DND-41 (cell line): ENCODE measurements around the gene OR1K1.
A peak's percentile ranks its signal among the peaks of the same experiment; 100 is the strongest.
"Not testable (repeated sequence)": the region's sequence is repeated elsewhere in the genome, so short reads cannot be mapped to it uniquely, and the experiment has no call there.

ENCODE experiments used
- ATAC-seq: fragments of 200-7000 bp; cut with Tn5 transposase; 3 replicates; pipeline ENCODE4 v1.9.1; 2021; ENCODE audit warnings: low read depth; ENCODE audit not compliant: insufficient read depth
- DNase-seq: peaks from one replicate; pipeline ENCODE4 v3.0.0-alpha.2; 2020
- H2AFZ ChIP-seq: 2 replicates; pipeline ENCODE4 v1.6.0; 2012; ENCODE audit warnings: low read depth, low read length
- H3K27ac ChIP-seq: 2 replicates; pipeline ENCODE4 v1.5.1; 2012; ENCODE audit warnings: low read length, inconsistent platforms
- H3K27me3 ChIP-seq: fragments of 200-600 bp; sonication (generic); 2 replicates; pipeline ENCODE4 v1.6.0; 2012; ENCODE audit warnings: low read length, mild to moderate bottlenecking, inconsistent platforms; ENCODE audit not compliant: insufficient read depth, poor library complexity
- H3K36me3 ChIP-seq: 2 replicates; pipeline ENCODE4 v1.5.1; 2012; ENCODE audit warnings: low read length, inconsistent platforms; ENCODE audit not compliant: insufficient read depth
- H3K4me1 ChIP-seq: 2 replicates; pipeline ENCODE4 v1.5.1; 2012; ENCODE audit warnings: mild to moderate bottlenecking, low read length; ENCODE audit not compliant: insufficient read depth
- H3K4me2 ChIP-seq: 2 replicates; pipeline ENCODE4 v1.6.0; 2012; ENCODE audit warnings: mild to moderate bottlenecking, moderate library complexity, low read length, inconsistent platforms; ENCODE audit not compliant: insufficient read depth
- H3K4me3 ChIP-seq, 2 experiments: fragments of 200-600 bp in 1 of 2; shearing (Covaris generic) in 1 of 2; 2 replicates each; pipeline ENCODE4 v1.5.1; 2012 to 2016; ENCODE audit warnings: inconsistent platforms in 2 of 2, low read length in 2 of 2, mild to moderate bottlenecking in 2 of 2, low read depth in 1 of 2, moderate library complexity in 1 of 2
- H3K79me2 ChIP-seq: 2 replicates; pipeline ENCODE4 v1.6.0; 2012; ENCODE audit warnings: low read length, inconsistent platforms; ENCODE audit not compliant: insufficient read depth
- H3K9ac ChIP-seq: 2 replicates; pipeline ENCODE4 v1.6.0; 2012; ENCODE audit warnings: low read depth, mild to moderate bottlenecking, inconsistent platforms, low read length, moderate library complexity
- H3K9me3 ChIP-seq: 2 replicates; pipeline ENCODE4 v1.5.1; 2012; ENCODE audit warnings: low read length, moderate library complexity, mild to moderate bottlenecking, inconsistent platforms; ENCODE audit not compliant: insufficient read depth, severe bottlenecking
- H4K20me1 ChIP-seq: 2 replicates; pipeline ENCODE4 v1.6.0; 2012; ENCODE audit warnings: low read length; ENCODE audit not compliant: insufficient read depth
- EZH2 ChIP-seq: IDR thresholded peaks from 3 replicates; pipeline ENCODE4 v1.6.1; 2012; ENCODE audit warnings: borderline replicate concordance, low read depth, mild to moderate bottlenecking, moderate library complexity, low read length, inconsistent platforms; ENCODE audit not compliant: severe bottlenecking
- TF ChIP-seq, protein P1 (sequence below): IDR thresholded peaks from 2 replicates; pipeline ENCODE4 v1.5.1; 2012; ENCODE audit warnings: borderline replicate concordance, low read length, moderate library complexity, mild to moderate bottlenecking; ENCODE audit not compliant: poor library complexity, severe bottlenecking; ENCODE audit errors: extremely low read depth

Gene OR1K1

DNA sequence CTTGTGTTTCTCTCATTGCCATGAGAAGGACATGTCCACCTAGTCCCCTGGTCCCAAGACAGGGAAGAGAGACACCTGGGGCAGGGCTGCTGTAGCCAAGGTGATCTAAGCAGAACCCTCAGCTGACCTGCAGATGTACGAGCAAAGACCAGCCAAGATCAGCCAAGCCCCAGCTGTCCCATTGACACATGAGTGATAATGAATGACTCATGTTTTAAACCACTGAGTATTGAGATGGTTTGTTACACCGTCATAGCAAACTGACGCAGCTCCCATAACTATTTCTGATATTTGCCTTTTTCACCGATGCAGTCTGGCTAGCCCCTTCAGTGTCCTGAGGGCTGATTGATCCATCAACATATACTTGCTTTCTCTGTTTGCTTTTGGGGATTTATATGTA is 6.7 kb downstream of the OR1K1 start:
- Histone ChIP-seq H3K4me3 (no peak overlapping the region), H3K27me3 (no peaks in the 10 kb centered on the region), H3K9ac (no peak overlapping the region), H3K9me3 (no peaks in the 10 kb centered on the region), H3K27ac (no peak overlapping the region), H2AFZ (no peak overlapping the region), H4K20me1 (no peaks in the 10 kb centered on the region), H3K79me2 (no peaks in the 10 kb centered on the region), H3K4me1 (no peaks in the 10 kb centered on the region), H3K4me2 (no peak overlapping the region), H3K36me3 (no peaks in the 10 kb centered on the region)
- no peak for ATAC-seq
- DNase-seq: no peak
- TF ChIP-seq, protein P1, sequence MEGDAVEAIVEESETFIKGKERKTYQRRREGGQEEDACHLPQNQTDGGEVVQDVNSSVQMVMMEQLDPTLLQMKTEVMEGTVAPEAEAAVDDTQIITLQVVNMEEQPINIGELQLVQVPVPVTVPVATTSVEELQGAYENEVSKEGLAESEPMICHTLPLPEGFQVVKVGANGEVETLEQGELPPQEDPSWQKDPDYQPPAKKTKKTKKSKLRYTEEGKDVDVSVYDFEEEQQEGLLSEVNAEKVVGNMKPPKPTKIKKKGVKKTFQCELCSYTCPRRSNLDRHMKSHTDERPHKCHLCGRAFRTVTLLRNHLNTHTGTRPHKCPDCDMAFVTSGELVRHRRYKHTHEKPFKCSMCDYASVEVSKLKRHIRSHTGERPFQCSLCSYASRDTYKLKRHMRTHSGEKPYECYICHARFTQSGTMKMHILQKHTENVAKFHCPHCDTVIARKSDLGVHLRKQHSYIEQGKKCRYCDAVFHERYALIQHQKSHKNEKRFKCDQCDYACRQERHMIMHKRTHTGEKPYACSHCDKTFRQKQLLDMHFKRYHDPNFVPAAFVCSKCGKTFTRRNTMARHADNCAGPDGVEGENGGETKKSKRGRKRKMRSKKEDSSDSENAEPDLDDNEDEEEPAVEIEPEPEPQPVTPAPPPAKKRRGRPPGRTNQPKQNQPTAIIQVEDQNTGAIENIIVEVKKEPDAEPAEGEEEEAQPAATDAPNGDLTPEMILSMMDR: no peak
- no peak for TF ChIP-seq EZH2

DNA sequence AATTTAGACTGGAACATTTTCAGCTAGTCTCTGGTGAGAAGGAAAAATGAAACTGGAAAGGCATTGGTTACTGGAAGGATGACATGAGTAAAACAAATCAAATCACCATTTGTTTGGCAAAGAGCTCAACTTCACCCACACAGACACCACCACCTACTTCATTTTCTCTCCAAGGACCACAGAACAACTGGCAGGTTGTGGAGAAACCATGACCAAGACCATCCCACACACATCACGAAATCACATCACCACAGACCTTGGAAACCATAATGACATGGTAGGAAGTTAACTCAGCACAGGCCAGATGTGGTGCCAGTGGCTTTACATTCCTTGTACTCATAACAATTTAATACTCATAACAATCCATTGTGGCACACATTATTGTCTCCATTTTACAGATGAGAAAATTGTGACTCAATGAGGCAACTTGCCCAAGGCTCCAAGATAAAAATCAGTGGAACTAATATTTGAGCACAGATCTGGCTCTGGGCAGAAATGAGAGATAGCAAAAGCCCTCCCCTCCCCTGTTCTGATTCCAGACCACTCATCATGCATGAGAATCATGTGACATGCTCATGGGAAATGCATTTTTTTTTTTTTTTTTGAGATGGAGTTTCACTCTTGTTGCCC is 7.5 kb downstream of the OR1K1 start:
- no peaks in the 10 kb centered on the region for H4K20me1 ChIP-seq
- no peak overlapping the region for H2AFZ ChIP-seq
- DNase-seq: no peak

DNA sequence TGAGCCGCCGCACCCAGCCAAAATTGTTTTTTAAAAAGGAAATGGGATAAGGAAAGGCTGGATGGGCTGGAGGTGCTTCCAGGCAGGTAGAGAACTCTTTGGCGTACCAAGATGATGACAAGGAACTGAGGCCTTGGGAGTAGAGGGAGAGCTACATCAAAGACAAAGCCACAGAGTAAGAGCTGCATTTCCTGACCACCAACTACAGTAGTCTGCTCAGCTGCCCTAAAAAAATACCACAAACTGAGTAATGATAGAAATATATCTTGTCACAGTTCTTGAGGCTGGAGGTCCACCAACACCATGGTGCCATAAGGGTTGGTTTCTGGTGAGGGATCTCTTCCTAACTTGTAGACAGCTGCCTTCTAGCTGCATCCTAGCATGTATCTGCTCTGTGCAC is 8.2 kb downstream of the OR1K1 start:
- H3K4me1 ChIP-seq: no peaks in the 10 kb centered on the region
- no peak overlapping the region for H3K27ac ChIP-seq
- H3K4me2 ChIP-seq: no peak overlapping the region
- no peak overlapping the region for H2AFZ ChIP-seq
- TF ChIP-seq EZH2: no peak
- TF ChIP-seq, protein P1: no peak
- peak; percentile 7 for DNase-seq
- peak; percentile 73 for ATAC-seq
- H3K79me2 ChIP-seq: no peaks in the 10 kb centered on the region
- H3K9ac ChIP-seq: no peak overlapping the region
- no peaks in the 10 kb centered on the region for H3K27me3 ChIP-seq
- no peaks in the 10 kb centered on the region for H3K36me3 ChIP-seq
- H4K20me1 ChIP-seq: no peaks in the 10 kb centered on the region
- H3K9me3 ChIP-seq: no peaks in the 10 kb centered on the region
- H3K4me3 ChIP-seq: no peak overlapping the region

More for the DNA sequence above, 7.5 kb downstream of the OR1K1 start:
- no peak overlapping the region for H3K4me2 ChIP-seq
- H3K36me3 ChIP-seq: no peaks in the 10 kb centered on the region
- no peak overlapping the region for H3K4me3 ChIP-seq
- no peaks in the 10 kb centered on the region for H3K4me1 ChIP-seq
- no peak overlapping the region for H3K27ac ChIP-seq
- no peak for ATAC-seq
- H3K79me2 ChIP-seq: no peaks in the 10 kb centered on the region
- no peaks in the 10 kb centered on the region for H3K27me3 ChIP-seq
- TF ChIP-seq EZH2: no peak
- TF ChIP-seq, protein P1: no peak
- H3K9me3 ChIP-seq: no peaks in the 10 kb centered on the region
- no peak overlapping the region for H3K9ac ChIP-seq

DNA sequence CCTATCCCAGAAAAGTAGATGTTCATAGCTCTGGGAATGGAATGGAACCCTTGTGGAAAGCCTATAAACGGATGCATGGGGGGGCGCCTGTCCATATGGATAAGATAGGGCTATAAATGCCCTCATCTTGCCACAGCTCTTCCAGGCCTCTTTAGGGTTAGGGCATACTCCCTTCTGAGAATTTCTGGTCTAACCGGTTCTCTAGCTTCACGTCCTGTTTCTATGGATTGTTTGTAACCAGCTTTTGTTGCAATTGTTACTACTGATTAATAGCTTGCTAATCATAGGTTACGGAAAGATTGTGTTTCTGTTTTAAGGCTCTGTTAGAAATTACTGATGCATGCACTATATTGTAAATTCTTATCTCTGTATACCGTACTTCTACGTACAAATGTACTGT is 9.3 kb downstream of the OR1K1 start:
- not testable (repeated sequence) for DNase-seq, H3K4me1 ChIP-seq, H3K36me3 ChIP-seq, H3K79me2 ChIP-seq, ATAC-seq, H3K4me3 ChIP-seq, H2AFZ ChIP-seq, H3K27ac ChIP-seq, H4K20me1 ChIP-seq, H3K9me3 ChIP-seq, H3K9ac ChIP-seq, H3K4me2 ChIP-seq, H3K27me3 ChIP-seq
